ENCODE measurements around the gene TRAK1.

DNA sequence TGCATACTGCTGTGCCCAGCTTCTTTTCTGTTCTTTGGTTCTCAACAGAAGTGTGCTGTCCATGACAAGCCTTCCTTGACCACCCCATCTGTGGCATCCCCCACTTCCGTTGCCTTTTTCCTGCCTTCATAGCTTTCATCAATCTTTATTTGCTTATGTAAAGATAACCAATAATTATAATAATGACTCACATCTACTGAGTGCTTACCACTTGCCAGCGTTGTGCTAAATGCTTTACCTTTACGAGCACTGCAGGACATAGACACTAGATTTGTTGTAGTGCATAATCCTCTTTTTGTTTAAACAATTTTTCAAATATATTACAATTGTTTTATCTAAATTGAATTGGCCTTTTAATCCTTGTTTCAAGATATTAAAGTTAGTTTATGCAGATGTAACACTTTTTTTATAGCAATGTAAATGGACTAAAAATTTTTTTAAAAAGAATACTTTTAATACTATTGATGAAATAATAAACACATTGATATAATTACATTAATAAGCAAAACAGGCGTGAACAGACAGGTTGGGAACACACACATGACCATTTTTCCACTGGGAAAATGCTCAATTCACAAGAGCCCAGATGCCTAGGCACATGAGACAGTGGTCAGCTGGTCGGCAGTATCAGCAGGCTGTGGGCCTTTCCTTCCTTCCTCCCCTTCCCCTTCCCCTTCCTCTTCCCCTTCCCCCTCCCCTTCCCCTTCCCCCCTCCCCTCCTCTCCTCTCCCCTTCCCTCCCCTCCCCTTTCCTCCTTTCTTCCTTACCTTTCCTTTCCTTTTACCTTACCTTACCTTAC lies 42.5 kb downstream of the TRAK1 start:
- TF ChIP-seq, protein P1, sequence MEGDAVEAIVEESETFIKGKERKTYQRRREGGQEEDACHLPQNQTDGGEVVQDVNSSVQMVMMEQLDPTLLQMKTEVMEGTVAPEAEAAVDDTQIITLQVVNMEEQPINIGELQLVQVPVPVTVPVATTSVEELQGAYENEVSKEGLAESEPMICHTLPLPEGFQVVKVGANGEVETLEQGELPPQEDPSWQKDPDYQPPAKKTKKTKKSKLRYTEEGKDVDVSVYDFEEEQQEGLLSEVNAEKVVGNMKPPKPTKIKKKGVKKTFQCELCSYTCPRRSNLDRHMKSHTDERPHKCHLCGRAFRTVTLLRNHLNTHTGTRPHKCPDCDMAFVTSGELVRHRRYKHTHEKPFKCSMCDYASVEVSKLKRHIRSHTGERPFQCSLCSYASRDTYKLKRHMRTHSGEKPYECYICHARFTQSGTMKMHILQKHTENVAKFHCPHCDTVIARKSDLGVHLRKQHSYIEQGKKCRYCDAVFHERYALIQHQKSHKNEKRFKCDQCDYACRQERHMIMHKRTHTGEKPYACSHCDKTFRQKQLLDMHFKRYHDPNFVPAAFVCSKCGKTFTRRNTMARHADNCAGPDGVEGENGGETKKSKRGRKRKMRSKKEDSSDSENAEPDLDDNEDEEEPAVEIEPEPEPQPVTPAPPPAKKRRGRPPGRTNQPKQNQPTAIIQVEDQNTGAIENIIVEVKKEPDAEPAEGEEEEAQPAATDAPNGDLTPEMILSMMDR (conservative IDR thresholded peaks at IDR 0.05; ENCODE audit: low read length) = no peak
- TF ChIP-seq EZH2phosphoT487 (IDR thresholded peaks at IDR 0.05; ENCODE audit: borderline replicate concordance, low read depth, low read length) = no peak

Data from OCI-LY7 (cell line).